Mesenchymal stem cell (in vitro differentiated cells and primary cell): Measurements from ENCODE around the gene NSDHL.
"Not testable (repeated sequence)": the region's sequence is repeated elsewhere in the genome, so short reads cannot be mapped to it uniquely, and the experiment has no call there.

Source experiments
- DNase-seq: peaks from one replicate; pipeline ENCODE4 v3.0.0-alpha.2; 2013
- H2AFZ ChIP-seq: one replicate; pipeline ENCODE4 v1.6.1; 2013; ENCODE audit warnings: low read depth, mild to moderate bottlenecking, control low read depth, inconsistent platforms, low read length, moderate library complexity
- H2AK5ac ChIP-seq: 2 replicates; pipeline ENCODE4 v1.6.1; 2013; ENCODE audit warnings: low read length, moderate library complexity, mild to moderate bottlenecking, inconsistent platforms; ENCODE audit not compliant: severe bottlenecking
- H2BK120ac ChIP-seq: one replicate; pipeline ENCODE4 v1.6.1; 2013; ENCODE audit warnings: low read depth, mild to moderate bottlenecking, inconsistent platforms, low read length, moderate library complexity
- H2BK12ac ChIP-seq, 2 experiments: one replicate each; pipeline ENCODE4 v1.6.1; 2013; ENCODE audit warnings: inconsistent platforms in 2 of 2, low read length in 2 of 2, mild to moderate bottlenecking in 2 of 2, moderate library complexity in 2 of 2, control low read depth in 1 of 2
- H2BK15ac ChIP-seq: one replicate; pipeline ENCODE4 v1.6.1; 2013; ENCODE audit warnings: mild to moderate bottlenecking, low read depth, inconsistent platforms; ENCODE audit not compliant: poor library complexity, severe bottlenecking
- H2BK5ac ChIP-seq: 2 replicates; pipeline ENCODE4 v1.6.1; 2013; ENCODE audit warnings: low read depth, mild to moderate bottlenecking, low read length, control low read depth, inconsistent platforms; ENCODE audit not compliant: poor library complexity, severe bottlenecking
- H3K14ac ChIP-seq, 2 experiments: one replicate each; pipeline ENCODE4 v1.6.1; 2013; ENCODE audit warnings: inconsistent platforms in 2 of 2, low read length in 2 of 2, control low read depth in 1 of 2, mild to moderate bottlenecking in 1 of 2, moderate library complexity in 1 of 2
- H3K18ac ChIP-seq, 2 experiments: one replicate each; pipeline ENCODE4 v1.6.1; 2013; ENCODE audit warnings: inconsistent platforms in 2 of 2, low read length in 2 of 2, control low read depth in 1 of 2, low read depth in 1 of 2, mild to moderate bottlenecking in 1 of 2
- H3K23ac ChIP-seq, 2 experiments: one replicate each; pipeline ENCODE4 v1.6.1; 2013; ENCODE audit warnings: inconsistent platforms in 2 of 2, low read length in 2 of 2, mild to moderate bottlenecking in 2 of 2, moderate library complexity in 2 of 2, control low read depth in 1 of 2
- H3K27ac ChIP-seq: 2 replicates; pipeline ENCODE4 v1.5.1; 2013; ENCODE audit warnings: mild to moderate bottlenecking, moderate library complexity, low read length, control low read depth, inconsistent platforms; ENCODE audit not compliant: poor library complexity, severe bottlenecking
- H3K27me3 ChIP-seq, 2 experiments: 2 replicates each; pipeline versions ENCODE4 v1.6.1 to v1.7.0; 2013; ENCODE audit warnings: low read length in 2 of 2, mild to moderate bottlenecking in 2 of 2, moderate library complexity in 2 of 2, control low read depth in 1 of 2, inconsistent platforms in 1 of 2; ENCODE audit not compliant: control insufficient read depth in 1 of 2, insufficient read depth in 1 of 2
- H3K36me3 ChIP-seq, 2 experiments: 2 replicates each; pipeline versions ENCODE4 v1.6.1 to v1.7.0; 2013; ENCODE audit warnings: low read length in 2 of 2, control low read depth in 1 of 2, inconsistent platforms in 1 of 2, low read depth in 1 of 2, mild to moderate bottlenecking in 1 of 2; ENCODE audit not compliant: insufficient read depth in 2 of 2, control insufficient read depth in 1 of 2
- H3K4ac ChIP-seq, 2 experiments: one replicate each; pipeline ENCODE4 v1.6.1; 2013; ENCODE audit warnings: inconsistent platforms in 2 of 2, low read length in 2 of 2, mild to moderate bottlenecking in 2 of 2, moderate library complexity in 2 of 2, control low read depth in 1 of 2, low read depth in 1 of 2
- H3K4me1 ChIP-seq: 2 replicates; pipeline ENCODE4 v1.6.1; 2013; ENCODE audit warnings: low read depth, low read length, control low read depth; ENCODE audit not compliant: control insufficient read depth, insufficient read depth
- H3K4me2 ChIP-seq: 2 replicates; pipeline ENCODE4 v1.6.1; 2013; ENCODE audit warnings: low read length, mild to moderate bottlenecking, inconsistent platforms; ENCODE audit not compliant: poor library complexity, severe bottlenecking
- H3K4me3 ChIP-seq, 2 experiments: 2 replicates each; pipeline versions ENCODE4 v1.5.1 to v1.7.0; 2013; ENCODE audit warnings: low read length in 2 of 2, mild to moderate bottlenecking in 2 of 2, control low read depth in 1 of 2, low read depth in 1 of 2; ENCODE audit not compliant: insufficient read depth in 1 of 2
- H3K79me1 ChIP-seq: replicated peaks from 2 replicates; pipeline ENCODE4 v1.6.1; 2013; ENCODE audit warnings: mild to moderate bottlenecking, control low read depth, low read length, inconsistent platforms; ENCODE audit not compliant: poor library complexity, severe bottlenecking
- H3K9ac ChIP-seq: 2 replicates; pipeline ENCODE4 v1.7.0; 2013; ENCODE audit warnings: mild to moderate bottlenecking, low read length, moderate library complexity
- H3K9me3 ChIP-seq: 2 replicates; pipeline ENCODE4 v1.7.0; 2013; ENCODE audit warnings: mild to moderate bottlenecking, low read length; ENCODE audit not compliant: control insufficient read depth
- H4K8ac ChIP-seq: one replicate; pipeline ENCODE4 v1.6.1; 2013; ENCODE audit warnings: inconsistent platforms, mild to moderate bottlenecking, low read length, moderate library complexity
- H4K91ac ChIP-seq: one replicate; pipeline ENCODE4 v1.6.1; 2013; ENCODE audit warnings: mild to moderate bottlenecking, low read length, inconsistent platforms
- WGBS: methylation state at CpG from one replicate; pipeline ENCODE4 v1.1.7; 2013; ENCODE audit warnings: mixed read lengths; 5-methylcytosine and 5-hydroxymethylcytosine counted together

NSDHL gene

GRCh38 chrX:152832520-152832919, 1.7 kb downstream of the NSDHL start:
- Histone ChIP-seq H3K36me3 (peaks cover 20 to 33% of the 10 kb centered on the region in 2 experiments), H3K4me2 (no peak overlapping the region), H3K4me1 (peaks cover 8% of the 10 kb centered on the region), H2AFZ (no peak overlapping the region), H3K23ac (no peak overlapping the region), H2AK5ac (no peak overlapping the region), H2BK5ac (no peak overlapping the region), H3K4me3 (peak overlapping the region in 1 of 2 experiments; percentile 87), H4K91ac (no peak overlapping the region), H2BK12ac (no peak overlapping the region), H2BK15ac (no peak overlapping the region), H2BK120ac (no peak overlapping the region), H3K27ac (no peak overlapping the region), H3K14ac (no peak overlapping the region), H3K18ac (no peak overlapping the region), H3K9me3 (peaks cover 2% of the 10 kb centered on the region), H3K4ac (no peak overlapping the region), H3K79me1 (peaks cover 6% of the 10 kb centered on the region), H3K9ac (no peak overlapping the region), H3K27me3 (peaks cover 0 to 17% of the 10 kb centered on the region in 2 experiments), H4K8ac (no peak overlapping the region)
- no peak for DNase-seq
- WGBS = 97% methylated on average over 5 of the region's 5 CpGs

- peaks cover 0 to 13% of the 10 kb centered on the region in 2 experiments for H3K27me3 ChIP-seq
- H3K27ac ChIP-seq = no peak overlapping the region
- WGBS = 97% methylated on average over 4 of the region's 4 CpGs
- peaks cover 19 to 24% of the 10 kb centered on the region in 2 experiments for H3K36me3 ChIP-seq
- no peak overlapping the region for H2BK120ac ChIP-seq
- H3K4ac ChIP-seq = no peak overlapping the region
- H3K9me3 ChIP-seq = peaks cover 2% of the 10 kb centered on the region
- no peak overlapping the region for H3K23ac ChIP-seq
- H2AFZ ChIP-seq = no peak overlapping the region
- H4K8ac ChIP-seq = no peak overlapping the region
- no peak overlapping the region for H3K14ac ChIP-seq
- H3K4me1 ChIP-seq = peaks cover 8% of the 10 kb centered on the region
- peaks cover 6% of the 10 kb centered on the region for H3K79me1 ChIP-seq
- no peak overlapping the region for H2BK12ac ChIP-seq
- H2AK5ac ChIP-seq = no peak overlapping the region
- DNase-seq = no peak
- H3K4me3 ChIP-seq = no peak overlapping the region
- H3K4me2 ChIP-seq = no peak overlapping the region
- H4K91ac ChIP-seq = no peak overlapping the region
- H3K18ac ChIP-seq = no peak overlapping the region
- no peak overlapping the region for H2BK15ac ChIP-seq
- H3K9ac ChIP-seq = no peak overlapping the region
- H2BK5ac ChIP-seq = no peak overlapping the region
These were observed 2.5 kb downstream of the NSDHL start for GRCh38 chrX:152833378-152833777.

GRCh38 chrX:152835470-152835869, 4.6 kb downstream of the NSDHL start:
- H3K9ac ChIP-seq = not testable (repeated sequence)

GRCh38 chrX:152842772-152843338, 12.0 kb downstream of the NSDHL start:
- no peak overlapping the region for H3K9ac ChIP-seq
- H3K36me3 ChIP-seq = peaks cover 3 to 8% of the 10 kb centered on the region in 2 experiments
- H2BK120ac ChIP-seq = no peak overlapping the region
- H3K4me1 ChIP-seq = peaks cover 2% of the 10 kb centered on the region
- 94% methylated on average over 6 of the region's 10 CpGs for WGBS
- H4K91ac ChIP-seq = no peak overlapping the region
- H2BK12ac ChIP-seq = no peak overlapping the region
- no peak overlapping the region for H3K14ac ChIP-seq
- H3K79me1 ChIP-seq = peaks cover 13% of the 10 kb centered on the region
- peaks cover 0 to 3% of the 10 kb centered on the region in 2 experiments for H3K27me3 ChIP-seq
- H2BK15ac ChIP-seq = no peak overlapping the region
- H2BK5ac ChIP-seq = no peak overlapping the region
- DNase-seq = no peak
- no peak overlapping the region for H2AFZ ChIP-seq
- no peak overlapping the region for H3K4me3 ChIP-seq
- H3K18ac ChIP-seq = no peak overlapping the region
- H3K23ac ChIP-seq = no peak overlapping the region
- no peak overlapping the region for H2AK5ac ChIP-seq
- no peak overlapping the region for H4K8ac ChIP-seq
- H3K9me3 ChIP-seq = peaks cover 3% of the 10 kb centered on the region
- H3K27ac ChIP-seq = no peak overlapping the region
- no peak overlapping the region for H3K4me2 ChIP-seq
- no peak overlapping the region for H3K4ac ChIP-seq

More at GRCh38 chrX:152835470-152835869, 4.6 kb downstream of the NSDHL start:
- not testable (repeated sequence) for H3K18ac ChIP-seq, DNase-seq, H4K91ac ChIP-seq, H2AK5ac ChIP-seq, H3K4ac ChIP-seq, H2AFZ ChIP-seq, H3K27me3 ChIP-seq, H3K4me3 ChIP-seq, H3K27ac ChIP-seq, H3K9me3 ChIP-seq, H4K8ac ChIP-seq, H2BK15ac ChIP-seq, H2BK12ac ChIP-seq, H3K4me2 ChIP-seq, H3K14ac ChIP-seq, H2BK5ac ChIP-seq, H2BK120ac ChIP-seq, H3K4me1 ChIP-seq, H3K23ac ChIP-seq, H3K79me1 ChIP-seq
- peaks cover 14 to 18% of the 10 kb centered on the region in 2 experiments for H3K36me3 ChIP-seq
- no CpG with 5 or more reads among the region's 1 CpG for WGBS
